ENCODE data around the gene ALDH6A1.
"Not testable (repeated sequence)": the region's sequence is repeated elsewhere in the genome, so short reads cannot be mapped to it uniquely, and the experiment has no call there.

ALDH6A1 gene

DNA sequence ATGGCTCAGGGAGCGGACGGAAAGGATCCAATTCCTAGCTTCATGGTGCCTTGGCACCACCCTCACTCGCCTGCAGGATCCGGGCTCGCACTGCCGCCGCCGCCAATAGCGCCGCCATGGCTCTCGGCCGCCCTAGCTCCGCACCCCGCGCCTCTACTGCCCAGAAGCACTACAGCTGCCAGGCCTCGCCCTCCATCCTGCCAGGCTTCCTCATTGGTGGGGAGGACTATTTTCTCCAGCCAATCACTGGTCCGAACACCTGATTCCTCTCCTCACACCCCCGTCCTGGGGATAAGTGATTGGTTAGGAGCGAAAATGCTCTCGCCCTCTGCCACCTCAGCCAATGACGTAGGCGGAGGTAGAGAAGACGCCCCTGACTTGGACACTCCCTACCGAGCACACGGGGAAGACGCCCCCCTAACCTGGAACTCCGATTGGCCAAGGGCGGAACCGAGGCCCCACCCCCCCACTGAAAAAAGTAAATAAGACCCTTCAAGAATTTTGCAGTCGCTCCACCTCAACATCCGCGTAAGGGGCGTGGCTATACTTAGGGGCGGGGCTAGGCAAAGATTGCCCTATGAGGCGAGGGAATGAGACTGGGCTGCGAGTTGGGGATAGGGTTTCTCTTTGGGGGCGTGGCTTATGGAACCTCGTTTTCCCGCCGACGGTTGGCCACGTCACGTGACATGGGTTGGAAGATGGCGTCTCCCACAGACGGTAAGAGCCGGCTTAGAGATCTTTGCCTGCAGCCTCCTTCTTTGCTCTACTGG lies at the start of gene ALDH6A1, which contains the start of gene LIN52:
Gene ALDH6A1 (minus strand): TSS at position 177 of the 770 bp plus-strand sequence. CDS start 59 bp downstream, at position 118.
Gene LIN52 (plus strand): TSS at position 680 of the 770 bp plus-strand sequence. CDS start 19 bp downstream, at position 699.
- TF ChIP-seq ZFX (IDR thresholded peaks at IDR 0.05), result no peak
- TF ChIP-seq, protein P1, sequence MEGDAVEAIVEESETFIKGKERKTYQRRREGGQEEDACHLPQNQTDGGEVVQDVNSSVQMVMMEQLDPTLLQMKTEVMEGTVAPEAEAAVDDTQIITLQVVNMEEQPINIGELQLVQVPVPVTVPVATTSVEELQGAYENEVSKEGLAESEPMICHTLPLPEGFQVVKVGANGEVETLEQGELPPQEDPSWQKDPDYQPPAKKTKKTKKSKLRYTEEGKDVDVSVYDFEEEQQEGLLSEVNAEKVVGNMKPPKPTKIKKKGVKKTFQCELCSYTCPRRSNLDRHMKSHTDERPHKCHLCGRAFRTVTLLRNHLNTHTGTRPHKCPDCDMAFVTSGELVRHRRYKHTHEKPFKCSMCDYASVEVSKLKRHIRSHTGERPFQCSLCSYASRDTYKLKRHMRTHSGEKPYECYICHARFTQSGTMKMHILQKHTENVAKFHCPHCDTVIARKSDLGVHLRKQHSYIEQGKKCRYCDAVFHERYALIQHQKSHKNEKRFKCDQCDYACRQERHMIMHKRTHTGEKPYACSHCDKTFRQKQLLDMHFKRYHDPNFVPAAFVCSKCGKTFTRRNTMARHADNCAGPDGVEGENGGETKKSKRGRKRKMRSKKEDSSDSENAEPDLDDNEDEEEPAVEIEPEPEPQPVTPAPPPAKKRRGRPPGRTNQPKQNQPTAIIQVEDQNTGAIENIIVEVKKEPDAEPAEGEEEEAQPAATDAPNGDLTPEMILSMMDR (conservative IDR thresholded peaks at IDR 0.05), result no peak
- H3K27ac ChIP-seq, result peak within 1 kb of the TSS; percentile 93

DNA sequence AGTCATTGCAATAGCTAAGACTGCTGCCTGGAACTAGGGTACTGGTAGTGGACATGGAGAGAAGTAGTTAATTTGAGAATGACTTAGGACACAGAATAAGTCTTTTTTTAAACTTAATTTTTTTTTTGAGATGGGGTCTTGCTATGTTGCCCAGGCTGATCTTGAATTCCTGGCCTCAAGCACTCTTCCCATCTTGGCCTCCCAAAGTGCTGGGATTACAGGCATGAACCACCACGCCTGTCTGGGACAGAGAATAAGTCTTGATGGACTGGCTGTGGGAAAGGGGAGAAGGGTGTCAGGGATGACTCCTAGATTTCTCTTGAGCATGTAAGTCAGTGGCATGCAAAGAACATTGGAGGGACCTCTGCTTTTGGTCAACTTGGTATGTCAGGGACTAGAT lies 43.4 kb upstream of the ALDH6A1 start:
- H3K27ac ChIP-seq, result no peak overlapping the region
- TF ChIP-seq ZFX (IDR thresholded peaks at IDR 0.05), result no peak

DNA sequence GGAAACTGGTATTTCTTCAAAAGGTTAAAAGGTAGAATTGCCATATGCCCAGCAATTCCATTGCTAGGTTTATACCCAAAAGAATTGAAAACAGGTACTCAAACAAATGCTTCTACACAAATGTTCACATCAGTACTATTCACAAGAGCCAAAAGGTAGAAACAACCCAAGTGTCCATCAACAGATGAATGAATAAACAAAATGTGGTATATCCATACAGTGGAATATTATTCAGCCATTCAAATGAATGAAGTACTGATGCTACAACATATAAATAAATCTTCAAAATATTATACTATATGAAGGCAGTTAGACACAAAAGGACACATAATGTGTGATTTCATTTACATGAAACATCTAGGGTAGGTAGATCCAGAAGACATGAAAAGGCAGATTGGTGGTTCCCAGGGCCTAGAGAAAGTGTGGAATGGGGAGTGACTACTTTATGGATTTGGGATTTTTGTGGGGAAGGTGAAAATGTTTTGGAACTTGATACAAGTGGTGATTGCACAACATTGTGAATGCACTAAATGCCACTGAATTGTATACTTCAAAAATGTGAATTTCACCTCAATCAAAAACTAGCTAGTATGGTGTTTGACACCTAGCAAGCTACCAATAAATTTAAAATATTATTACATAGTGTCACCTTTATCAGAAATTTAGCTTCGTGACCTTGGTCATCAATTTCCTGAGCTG lies 42.2 kb upstream of the ALDH6A1 start:
- H3K27ac ChIP-seq, result no peak overlapping the region
- TF ChIP-seq ZFX (IDR thresholded peaks at IDR 0.05), result no peak
- TF ChIP-seq, protein P1 (conservative IDR thresholded peaks at IDR 0.05), result no peak

DNA sequence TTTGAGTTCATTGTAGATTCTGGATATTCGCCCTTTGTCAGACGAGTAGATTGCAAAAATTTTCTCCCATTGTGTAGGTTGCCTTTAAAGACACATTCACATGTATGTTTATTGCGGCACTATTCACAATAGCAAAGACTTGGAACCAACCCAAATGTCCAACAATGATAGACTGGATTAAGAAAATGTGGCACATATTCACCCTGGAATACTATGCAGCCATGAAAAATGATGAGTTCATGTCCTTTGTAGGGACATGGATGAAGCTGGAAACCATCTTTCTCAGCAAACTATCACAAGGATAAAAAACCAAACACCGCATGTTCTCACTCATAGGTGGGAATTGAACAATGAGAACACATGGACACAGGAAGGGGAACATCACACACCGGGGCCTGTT lies 41.2 kb upstream of the ALDH6A1 start:
- H3K27ac ChIP-seq, result not testable (repeated sequence)

DNA sequence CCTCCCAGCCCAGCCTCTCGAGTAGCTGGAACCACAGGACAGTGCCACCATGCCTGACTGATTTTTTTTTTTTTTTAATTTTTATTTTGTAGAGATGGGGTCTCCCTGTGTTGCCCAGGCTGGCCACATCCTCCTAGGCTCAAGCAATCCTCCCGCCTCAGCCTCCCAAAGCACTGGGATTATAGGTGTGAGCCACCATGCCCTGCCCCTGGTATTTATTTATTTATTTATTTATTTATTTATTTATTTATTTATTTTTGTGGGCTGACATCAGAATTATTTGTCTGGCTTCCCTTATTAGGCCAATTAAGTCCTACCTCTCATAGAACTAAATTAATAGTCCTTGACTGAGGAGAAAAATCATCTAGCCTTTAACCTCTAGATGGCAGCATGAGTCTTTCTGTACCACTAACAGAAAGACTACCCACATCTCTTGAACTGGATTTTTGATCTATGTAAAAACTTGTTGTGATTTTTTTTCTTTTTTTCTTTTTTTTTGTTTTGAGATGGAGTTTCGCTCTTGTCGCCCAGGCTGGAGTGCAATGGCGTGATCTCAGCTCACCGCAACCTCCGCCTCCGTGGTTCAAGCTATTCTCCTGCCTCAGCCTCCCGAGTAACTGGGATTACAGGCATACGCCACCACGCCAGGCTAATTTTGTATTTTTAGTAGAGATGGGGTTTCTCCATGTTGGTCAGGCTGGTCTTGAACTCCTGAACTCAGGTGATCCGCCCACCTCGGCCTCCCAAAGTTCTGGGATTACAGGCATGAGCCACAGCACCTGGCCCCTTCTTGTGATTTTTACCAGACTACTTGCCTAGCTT lies 27.4 kb upstream of the ALDH6A1 start:
- TF ChIP-seq, protein P1 (conservative IDR thresholded peaks at IDR 0.05), result peak; percentile 75

DNA sequence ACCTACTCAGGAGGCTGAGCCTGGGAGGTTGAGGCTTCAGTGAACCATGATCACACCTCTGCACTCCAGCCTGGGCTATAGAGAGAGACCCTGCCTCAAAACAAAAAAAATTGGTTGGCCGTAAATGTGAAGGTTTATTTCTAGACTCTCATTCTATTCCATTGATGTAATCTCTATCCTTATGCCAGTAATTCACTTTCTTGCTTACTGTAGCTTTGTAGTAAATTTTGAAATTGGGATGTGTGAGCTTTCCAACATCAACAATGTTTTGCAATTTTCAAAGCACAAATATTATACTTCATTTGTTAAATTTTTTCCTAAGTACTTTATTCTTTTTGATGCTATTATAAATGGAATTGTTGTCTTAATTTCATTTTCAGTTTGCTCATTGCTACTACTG lies 25.1 kb upstream of the ALDH6A1 start:
- TF ChIP-seq ZFX (IDR thresholded peaks at IDR 0.05), result no peak
- TF ChIP-seq, protein P1 (conservative IDR thresholded peaks at IDR 0.05), result no peak
- H3K27ac ChIP-seq, result no peak overlapping the region

More for the DNA sequence above, 27.4 kb upstream of the ALDH6A1 start:
- not testable (repeated sequence) for H3K27ac ChIP-seq

DNA sequence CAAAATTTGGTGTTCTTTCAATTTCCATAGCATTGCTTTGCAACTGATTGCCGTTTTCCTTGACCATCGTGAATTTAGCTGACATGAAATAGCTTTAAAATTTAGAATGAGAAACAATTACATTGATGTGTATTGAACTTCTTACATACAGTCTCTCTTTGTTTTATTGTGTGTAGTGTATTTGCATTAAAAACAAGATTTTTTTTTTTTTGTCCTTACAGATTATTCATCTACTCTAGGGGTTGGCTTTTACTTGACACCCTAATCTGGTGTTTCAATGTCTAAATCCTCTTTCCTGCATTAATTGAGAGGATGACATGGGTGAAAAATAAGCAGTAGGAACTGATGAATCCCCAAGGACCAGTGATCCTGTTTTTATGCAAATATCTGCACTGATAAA lies 21.1 kb upstream of the ALDH6A1 start:
- no peak overlapping the region for H3K27ac ChIP-seq
- TF ChIP-seq, protein P1 (conservative IDR thresholded peaks at IDR 0.05), result no peak
- no peak for TF ChIP-seq ZFX (IDR thresholded peaks at IDR 0.05)
